RWPE1 (cell line): ENCODE results near the gene SHH.

Experiments used
- CTCF ChIA-PET: fragments of 350-600 bp; sonication (Branson Sonifier 250); formaldehyde crosslinking; extraction: SDS; loops from one replicate; lab custom pipeline; 2021; lab: Yijun Ruan, JAX
- POLR2A ChIA-PET: fragments of 400-600 bp; formaldehyde crosslinking; extraction: SDS; loops from one replicate; lab custom pipeline; 2020; ENCODE audit warnings: antibody characterized with exemption; ENCODE audit not compliant: low non-redundant PET; lab: Yijun Ruan, JAX
- DNase-seq: peaks from one replicate; pipeline ENCODE4 v3.0.0; 2012; ENCODE audit warnings: low spot score
- H3K27ac ChIP-seq: fragments of 450-650 bp; 2 replicates; pipeline ENCODE4 v1.5.1; 2017
- TF ChIP-seq, protein P1 (sequence below): fragments of 450-650 bp; conservative IDR thresholded peaks from 2 replicates; pipeline ENCODE4 v1.5.1; 2017; ENCODE audit warnings: low read depth, mild to moderate bottlenecking

SHH gene

DNA sequence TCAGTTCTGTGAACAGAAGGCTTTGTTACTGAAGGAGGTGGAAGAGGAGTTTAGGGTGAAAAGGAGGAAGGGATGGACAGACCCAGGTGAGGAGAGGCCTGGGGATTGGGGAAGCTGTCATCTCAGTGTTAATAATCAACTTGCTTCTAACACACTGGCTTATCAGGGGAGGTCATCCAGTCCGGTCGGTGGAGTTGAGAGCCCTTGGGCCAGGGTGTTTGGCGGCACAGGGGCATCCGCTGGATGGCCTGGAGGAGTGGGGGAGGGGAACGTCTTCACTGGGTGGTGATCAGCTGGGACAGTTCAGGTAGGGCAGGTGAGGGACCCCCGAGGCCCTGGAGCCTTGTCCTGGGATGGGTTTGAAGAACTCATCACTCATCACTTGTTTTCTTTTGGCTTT lies 33.9 kb downstream of the SHH start:
- POLR2A ChIA-PET: no interaction called here
- no peak for DNase-seq
- CTCF ChIA-PET: no interaction called here
- TF ChIP-seq, protein P1, sequence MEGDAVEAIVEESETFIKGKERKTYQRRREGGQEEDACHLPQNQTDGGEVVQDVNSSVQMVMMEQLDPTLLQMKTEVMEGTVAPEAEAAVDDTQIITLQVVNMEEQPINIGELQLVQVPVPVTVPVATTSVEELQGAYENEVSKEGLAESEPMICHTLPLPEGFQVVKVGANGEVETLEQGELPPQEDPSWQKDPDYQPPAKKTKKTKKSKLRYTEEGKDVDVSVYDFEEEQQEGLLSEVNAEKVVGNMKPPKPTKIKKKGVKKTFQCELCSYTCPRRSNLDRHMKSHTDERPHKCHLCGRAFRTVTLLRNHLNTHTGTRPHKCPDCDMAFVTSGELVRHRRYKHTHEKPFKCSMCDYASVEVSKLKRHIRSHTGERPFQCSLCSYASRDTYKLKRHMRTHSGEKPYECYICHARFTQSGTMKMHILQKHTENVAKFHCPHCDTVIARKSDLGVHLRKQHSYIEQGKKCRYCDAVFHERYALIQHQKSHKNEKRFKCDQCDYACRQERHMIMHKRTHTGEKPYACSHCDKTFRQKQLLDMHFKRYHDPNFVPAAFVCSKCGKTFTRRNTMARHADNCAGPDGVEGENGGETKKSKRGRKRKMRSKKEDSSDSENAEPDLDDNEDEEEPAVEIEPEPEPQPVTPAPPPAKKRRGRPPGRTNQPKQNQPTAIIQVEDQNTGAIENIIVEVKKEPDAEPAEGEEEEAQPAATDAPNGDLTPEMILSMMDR: no peak
- H3K27ac ChIP-seq: no peak overlapping the region

DNA sequence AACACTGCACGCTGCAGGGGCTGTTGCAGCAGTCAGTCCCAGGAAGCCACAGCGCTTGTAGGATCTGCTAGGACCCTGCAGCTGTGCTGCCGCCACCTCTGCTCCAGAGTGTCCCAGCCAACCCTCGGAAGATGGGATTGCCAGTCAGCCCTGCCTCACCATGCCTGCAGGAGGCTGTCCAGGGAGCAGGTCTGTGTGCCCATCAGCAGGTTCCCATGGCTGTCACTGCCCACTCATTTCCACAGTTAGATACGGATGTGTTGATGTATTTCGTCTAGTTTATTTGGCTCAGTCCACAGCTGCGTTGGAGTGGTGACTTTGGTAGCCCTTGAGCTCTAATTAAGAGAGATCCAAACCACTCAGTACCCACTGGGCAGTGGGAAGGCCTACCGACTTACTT lies 35.7 kb downstream of the SHH start:
- no peak for DNase-seq
- TF ChIP-seq, protein P1: no peak
- CTCF ChIA-PET: interaction anchor here (0.6 kb wide), 1 partner anchor 1251 kb away, joined by 3 read pairs; no protein-coding TSS in a partner anchor
- H3K27ac ChIP-seq: no peak overlapping the region
- POLR2A ChIA-PET: no interaction called here

DNA sequence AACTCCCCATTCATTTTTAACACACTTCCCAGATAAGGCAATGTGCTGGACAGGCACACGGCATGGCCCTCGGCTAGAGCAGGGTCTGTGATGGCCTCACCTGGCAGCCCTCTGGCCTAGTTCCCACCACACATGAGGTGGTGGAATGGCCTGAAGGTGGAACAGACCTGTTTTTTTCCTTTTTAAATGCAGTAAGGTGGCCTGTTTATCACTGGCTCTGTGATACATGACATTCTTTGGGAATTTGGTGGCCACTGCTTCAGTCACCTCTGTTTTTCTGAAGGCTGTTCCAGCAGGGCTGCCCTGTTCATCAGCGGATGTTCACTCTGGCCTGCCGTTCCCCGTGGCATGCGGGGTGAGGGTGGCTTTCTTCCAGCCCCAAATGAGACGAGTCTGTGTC lies 36.6 kb downstream of the SHH start:
- ChIA-PET POLR2A (no interaction called here), CTCF (no interaction called here)
- H3K27ac ChIP-seq: no peak overlapping the region
- no peak for DNase-seq
- TF ChIP-seq, protein P1: no peak

DNA sequence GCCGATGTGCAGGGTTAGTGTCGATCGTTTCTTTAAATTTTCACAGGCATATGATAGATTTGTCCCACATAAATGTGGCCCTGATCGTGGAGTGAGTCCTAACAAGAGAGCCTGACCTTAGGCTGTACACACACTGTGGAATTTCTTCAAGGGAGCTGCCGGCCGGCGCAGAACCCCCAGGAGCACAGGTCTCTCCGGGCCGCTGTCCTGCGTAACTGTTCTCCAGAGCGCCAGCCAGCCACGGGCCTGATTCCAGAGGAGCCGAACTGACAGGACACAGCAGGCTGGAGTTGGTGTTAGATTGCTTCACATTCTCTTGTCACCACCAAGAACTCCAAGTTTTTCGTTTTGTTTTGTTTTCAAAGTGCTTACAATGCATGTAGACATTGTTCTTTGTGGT lies 37.3 kb downstream of the SHH start:
- TF ChIP-seq, protein P1: no peak
- DNase-seq: no peak
- H3K27ac ChIP-seq: no peak overlapping the region
- POLR2A ChIA-PET: no interaction called here
- CTCF ChIA-PET: no interaction called here

DNA sequence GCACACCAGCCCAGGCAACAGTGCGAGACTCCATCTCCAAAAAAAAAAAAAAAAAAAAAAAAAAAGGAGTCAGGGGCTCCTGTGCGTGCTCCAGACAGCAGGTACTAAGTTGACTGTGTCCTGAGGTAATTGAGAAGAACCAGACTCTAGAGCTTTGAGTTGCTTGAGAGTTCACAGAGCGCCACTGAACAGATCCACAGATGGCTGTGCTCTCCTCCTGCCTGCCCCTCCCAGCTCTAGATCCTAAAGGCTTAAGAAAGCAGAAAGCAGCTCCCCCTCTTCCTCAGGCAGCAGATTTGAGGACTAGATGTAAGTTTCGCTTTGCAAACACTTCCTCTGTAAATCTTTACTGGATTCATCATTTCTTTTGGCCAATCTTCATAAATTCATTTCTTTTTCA lies 38.7 kb downstream of the SHH start:
- POLR2A ChIA-PET: no interaction called here
- TF ChIP-seq, protein P1: no peak
- DNase-seq: no peak
- H3K27ac ChIP-seq: no peak overlapping the region
- CTCF ChIA-PET: no interaction called here

DNA sequence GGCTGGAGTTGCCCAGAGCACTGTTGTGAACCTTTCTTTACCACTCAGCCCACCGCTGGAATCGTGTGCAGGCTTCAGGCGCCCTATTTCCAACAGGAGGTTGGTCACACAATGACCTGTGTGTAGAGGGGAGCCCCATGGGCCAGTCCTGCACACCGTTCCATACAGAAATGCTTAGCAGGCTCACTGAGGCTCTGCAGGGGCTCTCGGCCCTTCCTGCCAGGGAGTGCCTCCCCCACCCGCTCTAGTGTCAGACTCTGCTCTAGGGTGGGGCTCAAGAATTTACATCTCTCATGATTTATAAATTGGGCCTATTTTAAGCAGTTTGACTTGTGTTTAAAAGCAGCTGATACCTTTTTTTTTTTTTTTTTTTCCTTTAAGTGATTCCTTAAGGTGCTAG lies 42.0 kb downstream of the SHH start:
- POLR2A ChIA-PET: interaction anchor here (0.6 kb wide), 2 partner anchors 16 to 1595 kb away, joined by 7 read pairs; no protein-coding TSS in a partner anchor
- CTCF ChIA-PET: no interaction called here
- TF ChIP-seq, protein P1: no peak
- no peak overlapping the region for H3K27ac ChIP-seq
- DNase-seq: no peak
